Measurements from ENCODE around the gene EIF3L.

EIF3L gene

DNA sequence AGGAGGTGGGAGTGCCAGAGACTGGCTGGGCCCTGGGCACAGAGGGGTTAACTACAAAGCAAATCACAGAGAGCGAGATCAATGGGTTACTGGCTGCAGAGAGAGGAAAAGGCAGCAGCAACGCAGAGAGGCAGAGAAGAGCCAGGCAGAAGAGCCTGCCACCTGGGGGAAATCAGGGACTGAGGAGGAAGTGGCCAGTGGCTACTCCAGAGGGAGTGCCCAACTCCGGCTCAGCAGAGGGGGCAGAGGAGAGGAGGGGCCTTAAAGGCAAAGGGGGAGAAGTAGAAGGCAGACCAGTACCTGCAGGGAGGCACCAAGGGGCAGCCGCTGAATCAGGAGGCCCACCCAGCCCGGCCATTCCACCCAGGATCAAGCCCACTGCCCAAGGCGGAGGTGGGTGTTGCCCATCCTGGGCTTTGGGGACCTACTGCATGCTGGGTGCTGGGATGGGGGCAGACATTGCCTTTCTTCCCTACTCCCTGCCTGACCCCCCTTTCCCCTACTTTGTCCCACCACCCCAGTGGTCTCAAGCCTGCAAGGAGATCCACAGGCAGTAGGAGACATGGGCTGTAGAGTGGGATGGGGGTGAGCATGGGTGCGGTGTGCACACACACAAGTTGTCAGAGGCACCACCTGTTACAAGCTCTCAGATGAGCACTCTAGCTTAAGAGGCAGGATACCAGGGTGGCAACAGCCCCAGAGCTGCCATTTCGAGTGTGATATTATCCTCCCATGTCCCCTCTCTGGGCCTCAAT lies 27.0 kb upstream of the EIF3L start:
- Histone ChIP-seq H3K9me3 (ENCODE audit: severe bottlenecking) (no peaks in the 10 kb centered on the region), H3K36me3 (no peaks in the 10 kb centered on the region), H3K27ac (no peak overlapping the region), H3K4me3 (ENCODE audit: low read depth, low read length) (no peak overlapping the region), H3K27me3 (ENCODE audit: insufficient read depth, low read depth, severe bottlenecking) (peaks cover 26% of the 10 kb centered on the region)
- DNase-seq: no peak
- TF ChIP-seq CTCF (IDR thresholded peaks at IDR 0.05; ENCODE audit: low read depth, low read length): no peak

DNA sequence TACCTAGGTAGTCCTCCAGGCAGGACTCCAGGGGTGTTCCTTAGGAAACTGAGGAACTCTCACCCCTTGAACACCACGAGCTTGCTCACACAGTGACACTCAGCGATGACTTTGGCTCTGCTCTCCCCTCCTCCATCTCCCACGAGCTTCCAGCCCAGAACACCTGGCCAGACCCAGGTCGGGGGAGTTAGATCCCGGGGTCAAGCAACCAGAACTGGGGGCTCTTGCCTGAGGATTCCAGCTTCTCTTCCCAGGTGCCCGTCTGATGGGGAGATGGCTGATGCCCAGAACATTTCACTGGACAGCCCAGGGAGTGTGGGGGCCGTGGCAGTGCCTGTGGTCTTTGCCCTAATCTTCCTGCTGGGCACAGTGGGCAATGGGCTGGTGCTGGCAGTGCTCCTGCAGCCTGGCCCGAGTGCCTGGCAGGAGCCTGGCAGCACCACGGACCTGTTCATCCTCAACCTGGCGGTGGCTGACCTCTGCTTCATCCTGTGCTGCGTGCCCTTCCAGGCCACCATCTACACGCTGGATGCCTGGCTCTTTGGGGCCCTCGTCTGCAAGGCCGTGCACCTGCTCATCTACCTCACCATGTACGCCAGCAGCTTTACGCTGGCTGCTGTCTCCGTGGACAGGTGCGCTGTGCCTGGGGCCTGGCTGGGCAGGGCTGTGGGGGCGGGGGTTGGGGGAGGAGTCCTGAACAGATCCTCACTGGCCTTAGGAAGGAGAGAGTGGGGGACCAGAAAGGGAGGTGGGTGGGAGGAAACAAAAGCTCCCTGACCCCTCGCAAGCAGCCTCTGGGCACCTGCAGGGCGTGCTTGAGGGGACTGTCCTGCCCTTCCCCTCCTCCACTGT lies 25.9 kb upstream of the EIF3L start, which contains the start of gene GALR3:
Gene GALR3, plus strand, starts transcription at position 249 of the 852 bp plus-strand sequence. Its CDS starts 25 bp downstream, at position 274.
- no peak within 1 kb of the TSS for H3K27ac ChIP-seq
- H3K36me3 ChIP-seq: no peaks in the 10 kb centered on the region; the same call in 1 of the 2 replicates
- peaks cover 26% of the 10 kb centered on the region for H3K27me3 ChIP-seq (ENCODE audit: insufficient read depth, low read depth, severe bottlenecking)
- TF ChIP-seq CTCF (IDR thresholded peaks at IDR 0.05; ENCODE audit: low read depth, low read length): no peak
- no peaks in the 10 kb centered on the region for H3K9me3 ChIP-seq (ENCODE audit: severe bottlenecking)
- H3K4me3 ChIP-seq (ENCODE audit: low read depth, low read length): no peak within 1 kb of the TSS
- no peak for DNase-seq

GRCh38 chr22:37824674-37825641 lies 24.3 kb upstream of the EIF3L start:
- H3K36me3 ChIP-seq: peaks cover 9% of the 10 kb centered on the region
- H3K27ac ChIP-seq: no peak overlapping the region
- H3K4me3 ChIP-seq (ENCODE audit: low read depth, low read length): no peak overlapping the region
- no peak for TF ChIP-seq CTCF (IDR thresholded peaks at IDR 0.05; ENCODE audit: low read depth, low read length)
- DNase-seq: no peak
- H3K9me3 ChIP-seq (ENCODE audit: severe bottlenecking): no peaks in the 10 kb centered on the region
- H3K27me3 ChIP-seq (ENCODE audit: insufficient read depth, low read depth, severe bottlenecking): peaks cover 10% of the 10 kb centered on the region

- no peak for DNase-seq
- no peak overlapping the region for H3K27ac ChIP-seq
- no peak overlapping the region for H3K4me3 ChIP-seq (ENCODE audit: low read depth, low read length)
- H3K36me3 ChIP-seq: peaks cover 28% of the 10 kb centered on the region
- no peaks in the 10 kb centered on the region for H3K9me3 ChIP-seq (ENCODE audit: severe bottlenecking)
- peaks cover 4% of the 10 kb centered on the region for H3K27me3 ChIP-seq (ENCODE audit: insufficient read depth, low read depth, severe bottlenecking)
- TF ChIP-seq CTCF (IDR thresholded peaks at IDR 0.05; ENCODE audit: low read depth, low read length): no peak
These were observed 22.2 kb upstream of the EIF3L start for GRCh38 chr22:37827056-37827455.

DNA sequence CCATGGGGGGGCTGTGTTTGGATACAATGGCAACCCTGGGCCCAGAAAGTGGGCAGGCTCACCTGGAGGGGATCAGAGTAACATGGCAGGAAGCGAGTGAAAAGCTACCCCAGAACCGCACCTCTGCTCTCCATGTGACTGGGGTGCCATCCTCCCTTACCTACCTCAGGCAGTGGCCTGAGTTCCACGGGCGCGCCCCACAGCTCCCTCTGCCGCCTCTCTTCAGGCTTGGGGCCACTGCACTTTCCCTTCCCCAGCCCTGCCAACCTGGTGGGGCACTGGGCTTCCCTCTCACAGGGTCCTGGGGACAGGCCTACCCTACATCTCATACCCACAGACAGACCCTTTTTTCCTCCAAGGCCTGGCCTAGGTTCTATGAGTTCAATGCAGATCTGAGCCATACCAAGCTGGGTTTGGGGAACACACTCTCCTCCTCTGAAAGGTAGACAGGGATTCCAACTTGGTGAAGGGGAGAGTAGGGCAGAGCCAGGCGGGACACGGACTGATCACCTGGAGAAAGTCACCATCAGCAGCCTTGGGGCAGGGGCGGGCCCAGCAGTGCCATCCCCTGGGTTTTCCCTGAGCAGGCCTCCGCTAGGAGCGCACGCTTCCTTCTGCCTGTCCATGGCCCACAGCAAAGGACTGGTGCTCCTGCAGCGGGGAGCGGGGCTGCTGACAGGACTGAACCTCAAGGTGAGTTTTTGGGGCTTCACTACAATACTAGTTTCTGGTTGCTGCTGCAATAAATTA lies 19.0 kb upstream of the EIF3L start:
- DNase-seq: no peak
- H3K27ac ChIP-seq: no peak overlapping the region
- no peaks in the 10 kb centered on the region for H3K9me3 ChIP-seq (ENCODE audit: severe bottlenecking)
- no peak overlapping the region for H3K4me3 ChIP-seq (ENCODE audit: low read depth, low read length)
- no peak for TF ChIP-seq CTCF (IDR thresholded peaks at IDR 0.05; ENCODE audit: low read depth, low read length)
- H3K36me3 ChIP-seq: peaks cover 53% of the 10 kb centered on the region
- no peaks in the 10 kb centered on the region for H3K27me3 ChIP-seq (ENCODE audit: insufficient read depth, low read depth, severe bottlenecking)
